ENCODE measurements around the gene HIVEP3.

The HIVEP3 gene

DNA sequence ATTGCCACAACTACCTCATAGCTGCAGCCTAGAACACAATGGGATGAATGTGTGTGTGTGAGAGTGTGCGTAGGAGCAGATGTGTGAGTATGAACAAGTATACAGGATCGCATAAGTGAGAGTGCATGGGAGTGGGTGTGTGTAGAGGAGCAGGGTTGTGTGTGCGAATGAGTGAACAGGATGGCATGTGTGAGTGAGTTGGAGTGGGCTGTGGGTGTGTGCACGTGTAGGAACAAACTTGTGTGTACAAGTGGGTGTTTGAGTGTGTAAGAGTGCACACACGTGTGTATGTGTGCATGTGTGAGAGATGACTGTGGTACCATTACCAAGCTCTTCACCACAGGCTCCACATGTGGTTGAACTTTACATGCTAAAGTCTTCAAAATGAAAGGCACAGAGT is 258.8 kb downstream of the HIVEP3 start:
- H3K79me2 ChIP-seq: no peaks in the 10 kb centered on the region
- no peak overlapping the region for H3K4me2 ChIP-seq (ENCODE audit: low read length)
- H3K9ac ChIP-seq: no peak overlapping the region
- no peaks in the 10 kb centered on the region for H3K4me1 ChIP-seq
- no peak overlapping the region for H2AFZ ChIP-seq
- TF ChIP-seq, protein P1, sequence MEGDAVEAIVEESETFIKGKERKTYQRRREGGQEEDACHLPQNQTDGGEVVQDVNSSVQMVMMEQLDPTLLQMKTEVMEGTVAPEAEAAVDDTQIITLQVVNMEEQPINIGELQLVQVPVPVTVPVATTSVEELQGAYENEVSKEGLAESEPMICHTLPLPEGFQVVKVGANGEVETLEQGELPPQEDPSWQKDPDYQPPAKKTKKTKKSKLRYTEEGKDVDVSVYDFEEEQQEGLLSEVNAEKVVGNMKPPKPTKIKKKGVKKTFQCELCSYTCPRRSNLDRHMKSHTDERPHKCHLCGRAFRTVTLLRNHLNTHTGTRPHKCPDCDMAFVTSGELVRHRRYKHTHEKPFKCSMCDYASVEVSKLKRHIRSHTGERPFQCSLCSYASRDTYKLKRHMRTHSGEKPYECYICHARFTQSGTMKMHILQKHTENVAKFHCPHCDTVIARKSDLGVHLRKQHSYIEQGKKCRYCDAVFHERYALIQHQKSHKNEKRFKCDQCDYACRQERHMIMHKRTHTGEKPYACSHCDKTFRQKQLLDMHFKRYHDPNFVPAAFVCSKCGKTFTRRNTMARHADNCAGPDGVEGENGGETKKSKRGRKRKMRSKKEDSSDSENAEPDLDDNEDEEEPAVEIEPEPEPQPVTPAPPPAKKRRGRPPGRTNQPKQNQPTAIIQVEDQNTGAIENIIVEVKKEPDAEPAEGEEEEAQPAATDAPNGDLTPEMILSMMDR (IDR thresholded peaks at IDR 0.05): no peak
- H3K9me3 ChIP-seq (ENCODE audit: control insufficient read depth, low read length): no peaks in the 10 kb centered on the region
- H3K4me3 ChIP-seq (ENCODE audit: low read depth, low read length): no peak overlapping the region
- H3K36me3 ChIP-seq (ENCODE audit: control insufficient read depth, insufficient read depth, low read length): no peaks in the 10 kb centered on the region
- H3K27me3 ChIP-seq (ENCODE audit: control insufficient read depth, insufficient read depth, low read length): peaks cover 3% of the 10 kb centered on the region
- H3K27ac ChIP-seq: no peak overlapping the region

DNA sequence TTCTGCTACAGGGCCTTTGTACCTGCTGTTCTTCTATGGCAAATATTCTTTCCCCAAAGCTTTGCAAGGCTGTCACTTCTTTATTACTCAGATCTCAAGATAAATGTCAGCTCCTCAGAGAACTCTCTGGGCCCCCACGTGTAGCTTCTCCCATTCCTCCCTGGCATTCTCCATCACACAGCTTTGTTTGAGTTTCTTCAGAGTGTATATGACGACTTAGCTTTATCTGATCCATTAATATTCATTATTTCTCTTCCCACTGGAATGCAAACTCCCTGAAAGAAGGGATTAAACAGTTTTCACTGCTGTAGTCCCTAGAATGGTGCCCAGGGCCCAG is 259.6 kb downstream of the HIVEP3 start:
- Histone ChIP-seq H3K4me1 (no peaks in the 10 kb centered on the region), H3K79me2 (no peaks in the 10 kb centered on the region), H2AFZ (no peak overlapping the region), H3K36me3 (ENCODE audit: control insufficient read depth, insufficient read depth, low read length) (no peaks in the 10 kb centered on the region), H3K9ac (no peak overlapping the region), H3K27ac (no peak overlapping the region), H3K4me2 (ENCODE audit: low read length) (no peak overlapping the region), H3K9me3 (ENCODE audit: control insufficient read depth, low read length) (no peaks in the 10 kb centered on the region), H3K27me3 (ENCODE audit: control insufficient read depth, insufficient read depth, low read length) (peaks cover 3% of the 10 kb centered on the region), H3K4me3 (ENCODE audit: low read depth, low read length) (no peak overlapping the region)
- TF ChIP-seq, protein P1 (IDR thresholded peaks at IDR 0.05): no peak

DNA sequence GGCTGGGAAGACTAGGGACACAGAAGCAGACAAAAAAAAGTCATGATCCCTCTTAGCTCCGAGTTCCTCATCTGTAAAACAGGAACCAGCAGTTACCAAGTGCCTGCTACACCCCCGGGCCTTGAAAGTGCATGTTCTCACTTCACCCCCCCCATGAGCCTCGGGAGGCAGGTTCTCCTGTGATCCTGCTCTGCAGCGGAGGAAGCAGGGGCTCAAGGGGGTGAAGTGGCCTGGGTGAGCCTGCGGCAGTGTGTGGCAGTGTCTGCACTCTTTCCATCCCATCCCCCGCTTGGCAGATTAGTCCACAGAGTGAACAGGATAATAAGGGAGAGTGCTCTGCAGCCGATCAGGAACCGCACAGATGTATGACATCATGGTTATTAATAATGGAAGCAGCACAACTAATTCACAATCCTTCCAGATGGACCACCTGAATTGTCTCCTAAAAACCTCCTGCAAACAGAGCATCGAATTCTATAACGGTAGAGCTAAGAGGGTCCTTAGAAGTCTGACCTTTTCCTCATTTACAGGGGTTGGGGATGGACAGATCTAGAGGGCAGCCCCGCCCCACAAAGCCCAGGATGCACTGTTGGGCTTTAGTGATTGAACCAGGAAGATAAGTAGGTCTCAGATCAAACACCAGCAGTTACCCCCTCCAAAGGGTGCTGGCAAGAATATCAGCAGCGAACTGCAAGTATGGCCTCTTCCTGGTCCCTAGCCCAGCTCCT is 260.1 kb downstream of the HIVEP3 start:
- peaks cover 3% of the 10 kb centered on the region for H3K27me3 ChIP-seq (ENCODE audit: control insufficient read depth, insufficient read depth, low read length)
- H3K27ac ChIP-seq: no peak overlapping the region
- TF ChIP-seq, protein P1 (IDR thresholded peaks at IDR 0.05): no peak
- no peaks in the 10 kb centered on the region for H3K4me1 ChIP-seq
- H3K79me2 ChIP-seq: no peaks in the 10 kb centered on the region
- no peaks in the 10 kb centered on the region for H3K36me3 ChIP-seq (ENCODE audit: control insufficient read depth, insufficient read depth, low read length)
- no peak overlapping the region for H2AFZ ChIP-seq
- no peak overlapping the region for H3K4me3 ChIP-seq (ENCODE audit: low read depth, low read length)
- H3K9ac ChIP-seq: no peak overlapping the region
- H3K9me3 ChIP-seq (ENCODE audit: control insufficient read depth, low read length): no peaks in the 10 kb centered on the region
- H3K4me2 ChIP-seq (ENCODE audit: low read length): no peak overlapping the region

DNA sequence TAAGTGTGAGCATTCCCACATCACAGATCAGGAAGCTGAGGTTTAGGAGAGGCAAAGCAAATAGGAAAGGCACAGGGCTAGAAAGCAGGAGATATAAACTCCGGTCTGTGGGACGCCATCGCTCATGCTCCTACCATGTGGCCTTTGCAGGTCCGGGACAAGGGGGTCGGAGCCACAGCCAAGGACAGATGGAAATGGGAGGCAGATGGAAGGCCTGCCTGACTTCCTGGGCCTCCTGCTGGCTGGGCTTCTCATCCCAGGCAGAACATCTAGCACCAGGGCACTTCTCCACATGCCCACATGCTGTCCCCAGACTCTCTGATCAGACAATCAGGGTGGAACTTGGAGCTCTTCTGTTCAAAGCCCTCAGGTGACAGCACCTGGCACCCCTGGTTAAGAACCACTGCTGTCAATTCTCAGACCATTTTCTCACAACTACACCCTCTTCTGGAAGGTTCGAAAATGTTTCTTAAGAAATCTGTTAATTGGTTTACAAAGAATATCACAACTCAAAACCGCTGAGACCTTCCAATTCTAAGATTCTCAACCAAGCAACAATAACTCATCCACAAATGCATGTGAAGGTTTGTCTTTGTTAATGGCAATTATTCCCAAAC is 260.9 kb downstream of the HIVEP3 start:
- Histone ChIP-seq H3K4me1 (no peaks in the 10 kb centered on the region), H3K79me2 (no peaks in the 10 kb centered on the region), H2AFZ (no peak overlapping the region), H3K9ac (no peak overlapping the region), H3K27ac (no peak overlapping the region), H3K4me2 (ENCODE audit: low read length) (no peak overlapping the region), H3K27me3 (ENCODE audit: control insufficient read depth, insufficient read depth, low read length) (peaks cover 3% of the 10 kb centered on the region), H3K9me3 (ENCODE audit: control insufficient read depth, low read length) (no peaks in the 10 kb centered on the region), H3K36me3 (ENCODE audit: control insufficient read depth, insufficient read depth, low read length) (no peaks in the 10 kb centered on the region), H3K4me3 (ENCODE audit: low read depth, low read length) (no peak overlapping the region)
- TF ChIP-seq, protein P1 (IDR thresholded peaks at IDR 0.05): no peak

All from parathyroid adenoma (tissue), 2 donors.